Measurements from ENCODE around the gene SLC38A1. TPM values are rescaled to one million over a fixed set of nuclear protein-coding genes. Genes with fewer than 3 reads are reported as not detected.

The SLC38A1 gene
- polyA plus RNA-seq, 2 of the 4 experiments (the other 2 are of a cell fraction): 62.7 to 231 TPM

GRCh38 chr12:46145881-46146280 lies 123.0 kb downstream of the SLC38A1 start:
- H3K9me3 ChIP-seq: no peaks in the 10 kb centered on the region
- POLR2A ChIA-PET: no interaction called here
- TF ChIP-seq PBX3 (IDR thresholded peaks at IDR 0.05) (no peak), ESRRA (IDR thresholded peaks at IDR 0.05; ENCODE audit: borderline replicate concordance, low read length) (no peak), ZC3H11A (IDR thresholded peaks at IDR 0.05) (no peak), REST (IDR thresholded peaks at IDR 0.05) (no peak), GATA3 (IDR thresholded peaks at IDR 0.05; ENCODE audit: borderline replicate concordance) (no peak), HMGXB4 (CRISPR knock-in tag; IDR thresholded peaks at IDR 0.05; ENCODE audit: borderline replicate concordance) (no peak), MYC (IDR thresholded peaks at IDR 0.05; ENCODE audit: borderline replicate concordance, low read length) (no peak), HES2 (IDR thresholded peaks at IDR 0.05) (no peak), EHMT2 (IDR thresholded peaks at IDR 0.05; ENCODE audit: low read depth) (no peak), POLR2AphosphoS2 (conservative IDR thresholded peaks at IDR 0.05; ENCODE audit: low read length) (no peak)

GRCh38 chr12:46144433-46144832 lies 124.4 kb downstream of the SLC38A1 start:
- Histone ChIP-seq H3K4me3 (no peak overlapping the region), H3K27ac (no peak overlapping the region), H3K9me3 (no peaks in the 10 kb centered on the region), H3K4me1 (no peaks in the 10 kb centered on the region), H3K4me2 (no peak overlapping the region)
- no peak for DNase-seq (ENCODE audit: low read depth in 1 of 2, low spot score in 1 of 2)
- ATAC-seq: no peak
- WGBS (ENCODE audit: missing lambda C conversion rate): 52% methylated on average over 2 of the region's 2 CpGs
- ChIA-PET CTCF (interaction anchor here (1.8 kb wide), 1 partner anchor 72 kb away, joined by 4 read pairs; no protein-coding TSS in a partner anchor), POLR2A (no interaction called here)
- FAIRE-seq: no peak
- TF ChIP-seq FOSL2 (IDR thresholded peaks at IDR 0.05): no peak
- no peak for TF ChIP-seq FOSL2 (CRISPR knock-in tag; IDR thresholded peaks at IDR 0.05)
- no peak for TF ChIP-seq CHD4 (IDR thresholded peaks at IDR 0.05; ENCODE audit: borderline replicate concordance)
- TF ChIP-seq CBX8 (IDR thresholded peaks at IDR 0.05): no peak
- TF ChIP-seq CTCF (IDR thresholded peaks at IDR 0.05): no peak
- TF ChIP-seq E2F6 (IDR thresholded peaks at IDR 0.05; ENCODE audit: borderline replicate concordance, low read depth): no peak
- TF ChIP-seq MAFK (IDR thresholded peaks at IDR 0.05; ENCODE audit: partially characterized antibody): no peak
- TF ChIP-seq KDM1A (IDR thresholded peaks at IDR 0.05; ENCODE audit: low read depth): no peak
- no peak for TF ChIP-seq ZNF302 (CRISPR knock-in tag; IDR thresholded peaks at IDR 0.05)

More at GRCh38 chr12:46145881-46146280, 123.0 kb downstream of the SLC38A1 start:
- Histone ChIP-seq H3K4me2 (no peak overlapping the region), H3K27ac (no peak overlapping the region), H3K4me3 (no peak overlapping the region), H3K4me1 (no peaks in the 10 kb centered on the region)
- DNase-seq (ENCODE audit: low read depth in 1 of 2, low spot score in 1 of 2) (no peak), ATAC-seq (no peak), FAIRE-seq (no peak)
- WGBS (ENCODE audit: missing lambda C conversion rate): 50% methylated on average over 5 of the region's 5 CpGs
- CTCF ChIA-PET: interaction anchor here (1.5 to 1.8 kb wide), 3 partner anchors 8 to 74 kb away, joined by 4 to 6 read pairs (median 5); no protein-coding TSS in a partner anchor
